Endothelial cell of umbilical vein (primary cell): ENCODE measurements around the gene CPNE1. TPM values are rescaled to one million over a fixed set of nuclear protein-coding genes. Genes with fewer than 3 reads are reported as not detected.
A peak's percentile ranks its signal among the peaks of the same experiment; 100 is the strongest.

Experiments used
- BruUV-seq: library from RNA; stranded (reverse); fragments of 400-500 nt; replicated peaks from 2 replicates; lab custom pipeline; 2021; lab: Mats Ljungman, UMichigan
- CTCF ChIA-PET: fragments of 300-600, 350-600 bp; sonication (Branson Sonifier 250); formaldehyde crosslinking; loops from one replicate; lab custom pipeline; 2021; ENCODE audit warnings: antibody characterized with exemption, inconsistent platforms; lab: Charles Lee
- POLR2A ChIA-PET: fragments of 300-600, 350-600 bp; sonication (Branson Sonifier 250); formaldehyde crosslinking; loops from one replicate; lab custom pipeline; 2021; ENCODE audit warnings: antibody characterized with exemption, inconsistent platforms; lab: Charles Lee
- DNase-seq: peaks from one replicate; pipeline ENCODE4 v3.0.0-alpha.2; 2011; ENCODE audit warnings: low read depth, low spot score
- FAIRE-seq: peaks from 2 replicates; lab custom pipeline; 2011; peaks lifted over from hg19 to GRCh38; lab: Jason Lieb, UNC
- H2AFZ ChIP-seq: 2 replicates; pipeline ENCODE4 v1.6.0; 2012; ENCODE audit warnings: low read depth, low read length, control low read depth, inconsistent platforms
- H3K27ac ChIP-seq: 2 replicates; pipeline ENCODE4 v1.5.1; 2011; ENCODE audit warnings: low read depth, mild to moderate bottlenecking, control low read depth, low read length, moderate library complexity; ENCODE audit not compliant: insufficient read depth
- H3K27me3 ChIP-seq, 2 experiments: 2 replicates each; pipeline versions ENCODE4 v1.6.0 to v1.6.1; 2011; ENCODE audit warnings: low read length in 2 of 2, mixed read lengths in 1 of 2; ENCODE audit not compliant: control insufficient read depth in 2 of 2, insufficient read depth in 2 of 2
- H3K36me3 ChIP-seq, 2 experiments: 2 replicates in 1 of 2; 3 replicates in 1 of 2; pipeline ENCODE4 v1.5.1; 2011; ENCODE audit warnings: low read length in 2 of 2, mild to moderate bottlenecking in 1 of 2, moderate library complexity in 1 of 2; ENCODE audit not compliant: control insufficient read depth in 2 of 2, insufficient read depth in 2 of 2; ENCODE audit errors: extremely low read depth in 1 of 2
- H3K4me1 ChIP-seq: 3 replicates; pipeline ENCODE4 v1.5.1; 2011; ENCODE audit warnings: mild to moderate bottlenecking, low read length; ENCODE audit not compliant: control insufficient read depth, insufficient read depth; ENCODE audit errors: extremely low read depth
- H3K4me2 ChIP-seq: 2 replicates; pipeline ENCODE4 v1.6.1; 2011; ENCODE audit warnings: low read length, control low read depth, mixed read lengths; ENCODE audit not compliant: insufficient read depth
- H3K4me3 ChIP-seq, 3 experiments: fragments of 200-600 bp in 1 of 3; sonication (generic), shearing (Covaris generic) in 1 of 3; replicated peaks in 1 of 3; 2 replicates each; pipeline ENCODE4 v1.5.1; 2011 to 2016; ENCODE audit warnings: control low read depth in 3 of 3, low read length in 3 of 3, mild to moderate bottlenecking in 2 of 3, inconsistent platforms in 1 of 3, low read depth in 1 of 3, moderate library complexity in 1 of 3; ENCODE audit not compliant: insufficient read depth in 1 of 3
- H3K79me2 ChIP-seq: 2 replicates; pipeline ENCODE4 v1.6.0; 2012; ENCODE audit warnings: low read length, inconsistent platforms; ENCODE audit not compliant: control insufficient read depth, insufficient read depth
- H3K9ac ChIP-seq: replicated peaks from 2 replicates; pipeline ENCODE3; 2011; ENCODE audit warnings: low read length, control low read depth; ENCODE audit not compliant: insufficient read depth; ENCODE audit errors: extremely low read depth
- H3K9me1 ChIP-seq: replicated peaks from 3 replicates; pipeline ENCODE4 v1.6.0; 2011; ENCODE audit warnings: mild to moderate bottlenecking, low read length; ENCODE audit not compliant: control insufficient read depth, insufficient read depth; ENCODE audit errors: extremely low read depth
- H3K9me3 ChIP-seq: replicated peaks from 2 replicates; pipeline ENCODE4 v1.5.1; 2012; ENCODE audit warnings: low read length, inconsistent platforms; ENCODE audit not compliant: control insufficient read depth, insufficient read depth
- H4K20me1 ChIP-seq: replicated peaks from 2 replicates; pipeline ENCODE3; 2011; ENCODE audit warnings: mild to moderate bottlenecking, low read length; ENCODE audit not compliant: control insufficient read depth, insufficient read depth; ENCODE audit errors: extremely low read depth
- CTCF ChIP-seq, 2 donors: IDR thresholded peaks; 1 replicate in 1 of 2; 2 replicates in 1 of 2; pipeline ENCODE4 v1.5.1; 2011; ENCODE audit warnings: low read length in 2 of 2, mild to moderate bottlenecking in 2 of 2, moderate library complexity in 2 of 2, control low read depth in 1 of 2, inconsistent platforms in 1 of 2, low read depth in 1 of 2; ENCODE audit not compliant: insufficient read depth in 1 of 2; ENCODE audit errors: extremely low read depth in 1 of 2
- EZH2 ChIP-seq: IDR thresholded peaks from 2 replicates; pipeline ENCODE4 v1.6.1; 2012; ENCODE audit warnings: borderline replicate concordance, low read depth, mild to moderate bottlenecking, moderate library complexity, low read length, inconsistent platforms; ENCODE audit not compliant: severe bottlenecking
- FOS ChIP-seq: IDR thresholded peaks from 2 replicates; pipeline ENCODE4 v1.6.1; 2011; ENCODE audit warnings: mild to moderate bottlenecking, low read length, moderate library complexity, borderline replicate concordance; ENCODE audit not compliant: insufficient read depth
- GATA2 ChIP-seq: IDR thresholded peaks from 2 replicates; pipeline ENCODE4 v1.7.0; 2011; ENCODE audit warnings: low read depth, mild to moderate bottlenecking, moderate library complexity, mixed read lengths, low read length; ENCODE audit not compliant: insufficient read length, insufficient read depth
- JUN ChIP-seq: IDR thresholded peaks from 2 replicates; pipeline ENCODE4 v1.6.1; 2011; ENCODE audit warnings: borderline replicate concordance, low read depth; ENCODE audit not compliant: insufficient read length, insufficient read depth
- MAX ChIP-seq: IDR thresholded peaks from 2 replicates; pipeline ENCODE4 v1.6.1; 2011; ENCODE audit not compliant: insufficient read depth, insufficient read length
- MYC ChIP-seq: IDR thresholded peaks from one replicate; pipeline ENCODE4 v1.6.1; 2011; ENCODE audit warnings: mild to moderate bottlenecking, low read depth, low read length
- POLR2A ChIP-seq: IDR thresholded peaks from 2 replicates; pipeline ENCODE4 v1.6.1; 2012; ENCODE audit warnings: low read depth, mild to moderate bottlenecking, control low read depth, low read length
- POLR2AphosphoS5 ChIP-seq: IDR thresholded peaks from 2 replicates; pipeline ENCODE4 v1.6.1; 2012; ENCODE audit warnings: low read depth, mild to moderate bottlenecking, control low read depth, low read length, moderate library complexity; ENCODE audit not compliant: insufficient read depth
- dilution Hi-C: fragments of 300-500 bp; cut with MboI; formaldehyde crosslinking; loops from one replicate; pipeline ENCODE4 v1.15.0; 2019; ENCODE audit warnings: low sequenced_read_pairs; ENCODE audit not compliant: extremely low pct_ligation_motif_present
- intact Hi-C: fragments of 100-400 bp; cut with micrococcal nuclease; formaldehyde crosslinking; loops from one replicate; pipeline ENCODE4 v1.10.0; 2022
- polyA plus RNA-seq, 4 experiments: library from polyadenylated mRNA; depleted of rRNA in 3 of 4; stranded (reverse) in 3 of 4; unstranded in 1 of 4; fragments of >200 nt; gene quantifications; 2 replicates each; pipeline versions ENCODE4 v1.2.1 to v1.2.3, GENCODE V29; 2011 to 2012; ENCODE audit warnings: missing spikeins in 1 of 4
- total RNA-seq: library from RNA; stranded (reverse); gene quantifications from 2 replicates; pipeline ENCODE4 v1.2.3, GENCODE V29; 2021

Gene CPNE1
- total and polyA plus RNA-seq, 2 donors (not counting 3 experiments of a cell fraction or from before 2014, with no cell fraction given): 244 to 316 TPM

GRCh38 chr20:35615667-35616464 is 48.8 kb downstream of the CPNE1 start, which contains the start of gene SPAG4:
SPAG4 (plus strand) TSS chr20:35615829; CDS start chr20:35616004, 175 bp downstream.
- H4K20me1 ChIP-seq: no peaks in the 10 kb centered on the region
- DNase-seq: no peak
- H3K4me2 ChIP-seq: peak within 1 kb of the TSS; percentile 71
- H3K79me2 ChIP-seq: no peaks in the 10 kb centered on the region
- peak within 1 kb of the TSS; percentile 77 for H2AFZ ChIP-seq
- H3K27me3 ChIP-seq: no peaks in the 10 kb centered on the region
- H3K9ac ChIP-seq: peak within 1 kb of the TSS; percentile 80
- peak within 1 kb of the TSS; percentile 8 to 56 (median 46) for H3K4me3 ChIP-seq
- H3K36me3 ChIP-seq: no peaks in the 10 kb centered on the region
- FAIRE-seq: no peak
- ChIA-PET POLR2A (interaction anchor here (1.2 to 1.8 kb wide), 2 partner anchors 20 to 126 kb away, joined by 5 read pairs; partner anchors contain the start of gene RBM39), CTCF (interaction anchor here (0.6 to 5.5 kb wide), 8 partner anchors 8 to 126 kb away, joined by 3 to 28 read pairs (median 4); partner anchors contain the start of genes CPNE1, RBM12 and RBM39)
- BruUV-seq: TSS peak; percentile 49
- intact Hi-C loops (loop anchor here (1.0 to 10.0 kb wide), 7 partner anchors 15 to 444 kb away; partner anchors contain the start of genes CPNE1, ERGIC3, PROCR and RBM12), dilution Hi-C loops (no loop called here)
- peak within 1 kb of the TSS; percentile 81 for H3K27ac ChIP-seq
- TF ChIP-seq MYC: no peak
- TF ChIP-seq POLR2AphosphoS5: peak; percentile 65
- TF ChIP-seq MAX: peak; percentile 53
- no peaks in the 10 kb centered on the region for H3K9me3 ChIP-seq
- H3K4me1 ChIP-seq: peaks cover 25% of the 10 kb centered on the region
- H3K9me1 ChIP-seq: no peaks in the 10 kb centered on the region

GRCh38 chr20:35611482-35611881 is 53.2 kb downstream of the CPNE1 start:
- no peaks in the 10 kb centered on the region for H3K79me2 ChIP-seq
- FAIRE-seq (no peak), DNase-seq (no peak)
- BruUV-seq: no TSS peak
- ChIA-PET CTCF (interaction anchor here (1.2 kb wide), 2 partner anchors 8 to 10 kb away, joined by 3 to 4 read pairs; no protein-coding TSS in a partner anchor), POLR2A (no interaction called here)
- no peaks in the 10 kb centered on the region for H3K9me3 ChIP-seq
- H3K4me3 ChIP-seq: no peak overlapping the region
- TF ChIP-seq JUN (no peak), POLR2AphosphoS5 (no peak), CTCF (IDR thresholded peaks at IDR 0.05; ENCODE audit: extremely low read depth in 1 of 2, insufficient read depth in 1 of 2, low read depth in 1 of 2, low read length in 2 of 2) (no peak), EZH2 (no peak), GATA2 (no peak), FOS (no peak), POLR2A (no peak), MYC (no peak), MAX (no peak)
- no peak overlapping the region for H3K4me2 ChIP-seq
- dilution Hi-C loops: no loop called here
- no peaks in the 10 kb centered on the region for H3K36me3 ChIP-seq
- no peaks in the 10 kb centered on the region for H4K20me1 ChIP-seq
- no peak overlapping the region for H3K9ac ChIP-seq
- peaks cover 5% of the 10 kb centered on the region for H3K4me1 ChIP-seq
- no peak overlapping the region for H3K27ac ChIP-seq
- no peaks in the 10 kb centered on the region for H3K9me1 ChIP-seq
- no peaks in the 10 kb centered on the region for H3K27me3 ChIP-seq
- H2AFZ ChIP-seq: no peak overlapping the region
- intact Hi-C loops: loop anchor here (10.0 kb wide), 1 partner anchor 97 kb away; no protein-coding TSS in a partner anchor
